Measurements from ENCODE around the gene CEP85.

- TF ChIP-seq CTCF (conservative IDR thresholded peaks at IDR 0.05; ENCODE audit: low read length), result no peak
- no peak for TF ChIP-seq EZH2phosphoT487 (IDR thresholded peaks at IDR 0.05; ENCODE audit: borderline replicate concordance, low read depth, low read length)
Measured at GRCh38 chr1:26218906-26219494, 15.0 kb upstream of the CEP85 start.
